OCI-LY3 (cell line): ENCODE measurements around the gene BCKDHA.

Experiments used
- EZH2phosphoT487 ChIP-seq: fragments of 200-600 bp; shearing (Covaris generic); IDR thresholded peaks from 2 replicates; pipeline ENCODE4 v1.6.1; 2018; ENCODE audit warnings: antibody characterized with exemption, mixed run types, low read depth
- TF ChIP-seq, protein P1 (sequence below): fragments of 200-600, 300-600 bp; sonication (generic); IDR thresholded peaks from 2 replicates; pipeline ENCODE4 v1.5.1; 2014; ENCODE audit warnings: antibody characterized with exemption, low read length, low read depth

DNA sequence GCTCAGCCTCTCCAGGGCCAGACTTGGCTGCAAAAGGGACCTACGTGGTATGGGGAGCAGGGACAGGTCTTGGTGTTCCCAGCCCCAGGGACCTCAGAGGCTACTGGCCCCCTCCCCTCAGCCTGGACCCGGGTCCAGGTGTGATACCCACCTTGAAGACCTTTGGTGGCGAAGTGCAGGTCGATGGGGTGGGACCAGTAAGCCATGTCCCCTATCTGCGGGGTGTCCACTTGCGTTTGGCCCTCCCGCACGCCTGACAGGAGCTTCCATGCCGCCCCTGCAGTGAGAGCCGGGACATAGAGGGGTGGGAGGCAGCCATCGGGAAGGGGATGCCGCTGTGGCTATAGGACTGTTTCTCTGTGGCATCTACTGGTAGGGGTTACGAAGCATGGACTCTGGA is 39.9 kb upstream of the BCKDHA start:
- TF ChIP-seq, protein P1, sequence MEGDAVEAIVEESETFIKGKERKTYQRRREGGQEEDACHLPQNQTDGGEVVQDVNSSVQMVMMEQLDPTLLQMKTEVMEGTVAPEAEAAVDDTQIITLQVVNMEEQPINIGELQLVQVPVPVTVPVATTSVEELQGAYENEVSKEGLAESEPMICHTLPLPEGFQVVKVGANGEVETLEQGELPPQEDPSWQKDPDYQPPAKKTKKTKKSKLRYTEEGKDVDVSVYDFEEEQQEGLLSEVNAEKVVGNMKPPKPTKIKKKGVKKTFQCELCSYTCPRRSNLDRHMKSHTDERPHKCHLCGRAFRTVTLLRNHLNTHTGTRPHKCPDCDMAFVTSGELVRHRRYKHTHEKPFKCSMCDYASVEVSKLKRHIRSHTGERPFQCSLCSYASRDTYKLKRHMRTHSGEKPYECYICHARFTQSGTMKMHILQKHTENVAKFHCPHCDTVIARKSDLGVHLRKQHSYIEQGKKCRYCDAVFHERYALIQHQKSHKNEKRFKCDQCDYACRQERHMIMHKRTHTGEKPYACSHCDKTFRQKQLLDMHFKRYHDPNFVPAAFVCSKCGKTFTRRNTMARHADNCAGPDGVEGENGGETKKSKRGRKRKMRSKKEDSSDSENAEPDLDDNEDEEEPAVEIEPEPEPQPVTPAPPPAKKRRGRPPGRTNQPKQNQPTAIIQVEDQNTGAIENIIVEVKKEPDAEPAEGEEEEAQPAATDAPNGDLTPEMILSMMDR = no peak
- no peak for TF ChIP-seq EZH2phosphoT487
